GM21786 (cell line): ENCODE data around the gene ATL2.

Experiments used
- ATAC-seq: cut with Tn5 transposase; IDR thresholded peaks from one replicate; pipeline ENCODE4 v1.9.1; 2021; ENCODE audit not compliant: unreplicated experiment

ATL2 gene

DNA sequence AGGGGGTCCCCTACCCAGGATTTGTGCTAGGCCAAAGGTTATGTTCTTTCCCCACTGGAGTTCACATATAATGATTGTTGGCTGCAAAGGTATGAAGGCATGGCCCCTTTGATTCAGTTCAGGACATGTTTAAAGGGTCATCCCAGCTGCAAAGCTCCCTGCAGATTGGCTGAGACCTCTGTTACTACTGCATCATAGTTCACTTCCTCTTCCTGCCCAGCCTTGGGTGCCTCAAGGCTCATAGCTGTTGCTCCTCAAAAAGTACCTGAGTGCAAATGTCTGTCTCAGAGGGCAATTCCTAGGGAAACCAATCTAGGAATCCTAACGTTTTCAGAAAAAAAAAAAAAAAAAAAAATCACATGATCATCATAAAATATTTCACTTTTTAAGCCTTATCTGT, 125.1 kb downstream of the ATL2 start:
- ATAC-seq: no peak

DNA sequence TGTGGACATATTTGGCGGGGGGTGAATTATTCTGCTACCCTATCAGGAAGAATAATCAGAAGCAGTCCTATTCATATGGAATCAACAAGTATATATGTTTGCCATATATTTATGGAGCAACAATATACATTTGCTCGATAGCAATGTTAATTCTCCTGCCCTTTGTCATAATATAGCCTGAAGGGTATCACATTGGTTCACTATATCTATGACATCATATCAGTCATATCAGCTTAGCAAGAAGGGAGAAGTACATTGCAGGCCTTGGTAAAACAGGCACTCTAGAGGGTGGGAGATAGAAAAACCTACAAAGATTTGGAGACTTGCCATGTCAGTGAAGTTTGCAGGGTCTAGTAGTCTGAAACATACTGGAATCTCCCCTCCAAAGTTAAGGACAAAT, 128.4 kb downstream of the ATL2 start:
- no peak for ATAC-seq

DNA sequence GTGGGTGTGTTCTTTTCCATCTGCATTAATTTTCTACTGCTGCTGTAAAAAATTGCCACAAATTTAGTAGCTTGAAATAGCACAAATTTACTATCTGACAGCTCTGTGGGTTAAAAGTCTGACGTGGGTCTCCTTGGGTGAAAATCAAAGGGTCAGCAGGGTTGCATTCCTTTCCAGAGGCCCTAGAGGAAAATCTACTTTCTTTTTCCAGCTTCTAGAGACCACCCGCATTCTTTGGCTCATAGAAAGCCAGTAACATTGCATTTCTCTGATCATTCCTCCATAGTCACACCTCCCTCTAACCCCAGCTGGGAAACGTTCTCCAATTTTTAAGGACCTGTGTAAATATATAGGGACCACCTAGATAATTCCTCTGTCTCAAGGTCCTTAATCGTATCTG, 128.8 kb downstream of the ATL2 start:
- no peak for ATAC-seq

DNA sequence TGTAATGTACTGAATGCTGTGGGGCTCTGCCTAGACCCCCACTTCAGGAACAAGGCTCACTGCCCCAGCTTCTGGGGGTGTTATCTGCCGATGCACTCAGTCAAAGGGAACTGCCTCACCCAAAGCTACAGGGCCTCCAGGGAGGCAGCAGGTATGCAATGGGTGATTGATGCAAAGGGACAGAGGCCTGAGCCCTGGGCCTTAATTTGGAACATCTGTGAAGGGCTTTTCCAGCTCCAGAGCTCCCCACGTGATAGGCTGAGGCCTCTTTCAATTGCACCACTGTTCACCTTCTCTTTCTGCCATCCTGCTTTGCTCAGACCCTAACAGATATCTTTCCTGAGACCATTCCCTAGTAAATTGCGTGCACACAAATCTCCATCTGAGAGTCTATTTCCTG, 131.0 kb downstream of the ATL2 start:
- no peak for ATAC-seq

DNA sequence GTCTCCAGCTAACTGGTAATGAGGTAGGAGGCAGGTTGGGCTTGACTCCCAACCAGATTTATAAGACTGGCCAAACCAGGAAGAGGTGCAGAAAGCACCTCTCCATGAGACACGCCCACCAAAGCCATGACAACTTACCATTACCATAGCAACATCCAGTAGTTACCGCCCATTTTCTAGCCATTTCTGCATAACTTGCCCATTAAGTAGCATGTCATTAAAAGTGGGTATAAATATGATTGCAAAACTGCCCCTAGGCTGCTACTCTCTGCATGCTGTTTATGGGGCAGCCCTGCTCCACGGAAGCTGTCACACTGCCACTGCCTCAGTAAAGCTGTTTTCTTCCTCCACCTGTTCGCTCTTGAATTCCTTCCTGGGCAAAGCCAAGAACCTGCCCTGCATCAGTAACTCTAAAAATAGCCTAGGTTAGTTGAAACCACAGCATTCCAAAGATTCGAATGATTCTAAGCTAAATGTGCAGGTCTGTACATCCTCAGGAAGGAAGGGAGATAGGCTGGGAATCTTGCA, 131.9 kb downstream of the ATL2 start:
- no peak for ATAC-seq

DNA sequence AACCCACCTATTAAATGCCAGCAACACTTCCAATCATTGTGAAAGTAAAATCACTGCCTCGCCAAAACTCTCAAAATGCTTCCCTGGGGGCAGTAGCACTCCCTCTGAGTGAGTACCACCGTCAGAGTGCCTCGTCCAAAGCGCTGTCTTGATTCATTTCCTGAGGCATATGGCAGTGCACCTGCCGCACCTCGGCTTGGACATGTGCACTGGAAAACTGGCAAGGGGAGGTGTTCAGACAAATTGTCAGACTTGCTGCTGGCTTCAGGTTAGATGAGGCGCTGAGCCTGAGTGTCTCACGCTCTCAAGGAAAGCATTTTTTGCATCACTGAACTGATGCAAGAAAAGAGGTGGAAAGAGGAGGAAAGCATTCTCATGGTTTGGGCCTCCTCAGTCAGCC, 132.8 kb downstream of the ATL2 start:
- no peak for ATAC-seq
